ENCODE results near the gene ZNF275. TPM values are rescaled to one million over a fixed set of nuclear protein-coding genes. Genes with fewer than 3 reads are reported as not detected.
"Not testable (repeated sequence)": the region's sequence is repeated elsewhere in the genome, so short reads cannot be mapped to it uniquely, and the experiment has no call there.

Gene ZNF275
- total RNA-seq, 1 experiment from 2014 or later: 9.8 TPM

DNA sequence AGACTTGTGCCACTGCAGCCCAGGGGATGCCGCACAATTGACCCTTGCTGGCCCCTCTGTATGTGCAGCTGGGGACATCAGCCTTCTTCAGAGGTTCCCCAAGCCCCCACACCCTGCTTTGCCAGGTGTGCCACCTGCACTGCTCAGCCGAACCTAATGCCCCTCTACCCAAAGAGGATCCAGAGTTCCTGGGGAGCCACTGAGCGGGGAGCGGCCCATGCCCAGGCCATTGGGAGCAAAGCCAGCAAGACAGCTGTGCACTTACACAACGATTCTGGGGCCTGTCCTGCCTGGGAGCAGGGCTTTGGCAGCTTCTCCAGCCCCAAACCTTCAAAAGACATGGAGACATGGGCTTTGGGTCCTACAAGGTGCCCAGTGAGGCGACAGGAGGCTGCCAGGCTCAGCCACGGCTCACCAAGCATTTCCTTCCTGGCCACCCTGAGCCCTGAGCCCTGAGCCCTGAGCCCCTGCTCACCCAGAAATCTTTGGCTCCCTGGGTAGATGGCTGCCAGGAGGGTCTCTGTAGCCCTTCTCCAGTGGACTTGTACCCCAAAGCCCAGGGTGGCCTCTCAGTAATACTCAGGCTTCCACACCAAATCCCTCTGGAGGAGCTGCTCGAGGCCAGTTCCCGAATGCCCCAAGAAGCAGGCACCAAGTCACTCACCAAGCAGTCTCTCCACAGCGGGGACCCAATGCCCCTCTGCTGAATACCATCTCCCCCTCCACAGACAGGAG lies 54.2 kb downstream of the ZNF275 start:
- Mint-ChIP-seq H3K36me3 (no peaks in the 10 kb centered on the region), H3K4me3 (no peak overlapping the region), H3K4me1 (no peaks in the 10 kb centered on the region), H3K9me3 (no peaks in the 10 kb centered on the region), H3K27me3 (ENCODE audit: low read depth) (no peaks in the 10 kb centered on the region), H3K27ac (no peak overlapping the region)
- POLR2A ChIA-PET: no interaction called here
- CTCF ChIA-PET: interaction anchor here (0.7 kb wide), 1 partner anchor 119 kb away, joined by 3 read pairs; no protein-coding TSS in a partner anchor
- TF ChIP-seq NFYB (CRISPR knock-in tag; conservative IDR thresholded peaks at IDR 0.05; ENCODE audit: low read depth) (no peak), CDX4 (CRISPR knock-in tag; IDR thresholded peaks at IDR 0.05; ENCODE audit: borderline replicate concordance) (no peak), CREM (CRISPR knock-in tag; IDR thresholded peaks at IDR 0.05) (no peak)
- TF ChIP-seq, protein P1, sequence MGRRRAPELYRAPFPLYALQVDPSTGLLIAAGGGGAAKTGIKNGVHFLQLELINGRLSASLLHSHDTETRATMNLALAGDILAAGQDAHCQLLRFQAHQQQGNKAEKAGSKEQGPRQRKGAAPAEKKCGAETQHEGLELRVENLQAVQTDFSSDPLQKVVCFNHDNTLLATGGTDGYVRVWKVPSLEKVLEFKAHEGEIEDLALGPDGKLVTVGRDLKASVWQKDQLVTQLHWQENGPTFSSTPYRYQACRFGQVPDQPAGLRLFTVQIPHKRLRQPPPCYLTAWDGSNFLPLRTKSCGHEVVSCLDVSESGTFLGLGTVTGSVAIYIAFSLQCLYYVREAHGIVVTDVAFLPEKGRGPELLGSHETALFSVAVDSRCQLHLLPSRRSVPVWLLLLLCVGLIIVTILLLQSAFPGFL (CRISPR knock-in tag; IDR thresholded peaks at IDR 0.05; ENCODE audit: borderline replicate concordance): no peak
- DNase-seq (ENCODE audit: low spot score) (no peak), ATAC-seq (no peak)

- Mint-ChIP-seq H3K4me3 (no peak overlapping the region), H3K9me3 (no peaks in the 10 kb centered on the region), H3K4me1 (no peaks in the 10 kb centered on the region), H3K36me3 (no peaks in the 10 kb centered on the region), H3K27ac (no peak overlapping the region), H3K27me3 (ENCODE audit: low read depth) (no peaks in the 10 kb centered on the region)
- no peak for TF ChIP-seq FOXP4 (CRISPR knock-in tag; IDR thresholded peaks at IDR 0.05)
- no peak for TF ChIP-seq MYBL2 (CRISPR knock-in tag; IDR thresholded peaks at IDR 0.05)
- no peak for TF ChIP-seq E2F1 (CRISPR knock-in tag; IDR thresholded peaks at IDR 0.05)
- TF ChIP-seq PRRX2 (CRISPR knock-in tag; IDR thresholded peaks at IDR 0.05): no peak
- TF ChIP-seq, protein P2, sequence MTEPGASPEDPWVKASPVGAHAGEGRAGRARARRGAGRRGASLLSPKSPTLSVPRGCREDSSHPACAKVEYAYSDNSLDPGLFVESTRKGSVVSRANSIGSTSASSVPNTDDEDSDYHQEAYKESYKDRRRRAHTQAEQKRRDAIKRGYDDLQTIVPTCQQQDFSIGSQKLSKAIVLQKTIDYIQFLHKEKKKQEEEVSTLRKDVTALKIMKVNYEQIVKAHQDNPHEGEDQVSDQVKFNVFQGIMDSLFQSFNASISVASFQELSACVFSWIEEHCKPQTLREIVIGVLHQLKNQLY (CRISPR knock-in tag; IDR thresholded peaks at IDR 0.05): no peak
- no peak for TF ChIP-seq TEAD4 (CRISPR knock-in tag; IDR thresholded peaks at IDR 0.05)
- TF ChIP-seq IRF2 (CRISPR knock-in tag; IDR thresholded peaks at IDR 0.05; ENCODE audit: borderline replicate concordance, low read depth): no peak
- TF ChIP-seq, protein P3, sequence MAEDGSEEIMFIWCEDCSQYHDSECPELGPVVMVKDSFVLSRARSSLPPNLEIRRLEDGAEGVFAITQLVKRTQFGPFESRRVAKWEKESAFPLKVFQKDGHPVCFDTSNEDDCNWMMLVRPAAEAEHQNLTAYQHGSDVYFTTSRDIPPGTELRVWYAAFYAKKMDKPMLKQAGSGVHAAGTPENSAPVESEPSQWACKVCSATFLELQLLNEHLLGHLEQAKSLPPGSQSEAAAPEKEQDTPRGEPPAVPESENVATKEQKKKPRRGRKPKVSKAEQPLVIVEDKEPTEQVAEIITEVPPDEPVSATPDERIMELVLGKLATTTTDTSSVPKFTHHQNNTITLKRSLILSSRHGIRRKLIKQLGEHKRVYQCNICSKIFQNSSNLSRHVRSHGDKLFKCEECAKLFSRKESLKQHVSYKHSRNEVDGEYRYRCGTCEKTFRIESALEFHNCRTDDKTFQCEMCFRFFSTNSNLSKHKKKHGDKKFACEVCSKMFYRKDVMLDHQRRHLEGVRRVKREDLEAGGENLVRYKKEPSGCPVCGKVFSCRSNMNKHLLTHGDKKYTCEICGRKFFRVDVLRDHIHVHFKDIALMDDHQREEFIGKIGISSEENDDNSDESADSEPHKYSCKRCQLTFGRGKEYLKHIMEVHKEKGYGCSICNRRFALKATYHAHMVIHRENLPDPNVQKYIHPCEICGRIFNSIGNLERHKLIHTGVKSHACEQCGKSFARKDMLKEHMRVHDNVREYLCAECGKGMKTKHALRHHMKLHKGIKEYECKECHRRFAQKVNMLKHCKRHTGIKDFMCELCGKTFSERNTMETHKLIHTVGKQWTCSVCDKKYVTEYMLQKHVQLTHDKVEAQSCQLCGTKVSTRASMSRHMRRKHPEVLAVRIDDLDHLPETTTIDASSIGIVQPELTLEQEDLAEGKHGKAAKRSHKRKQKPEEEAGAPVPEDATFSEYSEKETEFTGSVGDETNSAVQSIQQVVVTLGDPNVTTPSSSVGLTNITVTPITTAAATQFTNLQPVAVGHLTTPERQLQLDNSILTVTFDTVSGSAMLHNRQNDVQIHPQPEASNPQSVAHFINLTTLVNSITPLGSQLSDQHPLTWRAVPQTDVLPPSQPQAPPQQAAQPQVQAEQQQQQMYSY (CRISPR knock-in tag; IDR thresholded peaks at IDR 0.05): no peak
- no peak for TF ChIP-seq KAT7 (CRISPR knock-in tag; IDR thresholded peaks at IDR 0.05; ENCODE audit: borderline replicate concordance)
- TF ChIP-seq TCF7 (CRISPR knock-in tag; IDR thresholded peaks at IDR 0.05; ENCODE audit: low read depth): no peak
- TF ChIP-seq, protein P4, sequence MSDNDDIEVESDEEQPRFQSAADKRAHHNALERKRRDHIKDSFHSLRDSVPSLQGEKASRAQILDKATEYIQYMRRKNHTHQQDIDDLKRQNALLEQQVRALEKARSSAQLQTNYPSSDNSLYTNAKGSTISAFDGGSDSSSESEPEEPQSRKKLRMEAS (CRISPR knock-in tag; IDR thresholded peaks at IDR 0.05): no peak
- DNase-seq (ENCODE audit: low spot score): no peak
- no peak for ATAC-seq
- ChIA-PET POLR2A (no interaction called here), CTCF (interaction anchor here (0.7 kb wide), 1 partner anchor 118 kb away, joined by 3 read pairs; no protein-coding TSS in a partner anchor)
Observed at GRCh38 chrX:153388722-153389459, 54.9 kb downstream of the ZNF275 start.

GRCh38 chrX:153389460-153389768 lies 55.5 kb downstream of the ZNF275 start:
- DNase-seq (ENCODE audit: low spot score); H3K27me3 Mint-ChIP-seq (ENCODE audit: low read depth); H3K9me3 Mint-ChIP-seq; H3K4me3 Mint-ChIP-seq; ATAC-seq; H3K4me1 Mint-ChIP-seq; H3K36me3 Mint-ChIP-seq; CTCF ChIA-PET; H3K27ac Mint-ChIP-seq; POLR2A ChIA-PET: not testable (repeated sequence)

Data from WTC11 (cell line).